IMR-90 (cell line): ENCODE data around the gene ASB14. TPM values are rescaled to one million over a fixed set of nuclear protein-coding genes. Genes with fewer than 3 reads are reported as not detected.
"Not testable (repeated sequence)": the region's sequence is repeated elsewhere in the genome, so short reads cannot be mapped to it uniquely, and the experiment has no call there.

Source experiments
- ATAC-seq: fragments of 200-7000 bp; cut with Tn5 transposase; 2 replicates; pipeline ENCODE4 v1.9.1; 2020; ENCODE audit warnings: low read depth, mild to moderate bottlenecking, moderate library complexity
- BruUV-seq: library from RNA; stranded (reverse); fragments of 400-500 nt; replicated peaks from 2 replicates; lab custom pipeline; 2021; lab: Mats Ljungman, UMichigan
- CTCF ChIA-PET: fragments of 300-600 bp; formaldehyde crosslinking; extraction: SDS; loops from one replicate; lab custom pipeline; 2021; ENCODE audit warnings: antibody characterized with exemption; lab: Yijun Ruan, JAX
- POLR2A ChIA-PET: fragments of 300-600 bp; sonication (Branson Sonifier 250); formaldehyde crosslinking; loops from one replicate; lab custom pipeline; 2022; ENCODE audit warnings: antibody characterized with exemption; ENCODE audit not compliant: unreplicated experiment; lab: Charles Lee
- DNase-seq: peaks from one replicate; pipeline ENCODE4 v3.0.0; 2013
- H2AFZ ChIP-seq: replicated peaks from 2 replicates; pipeline ENCODE3; 2013; ENCODE audit warnings: low read length, mild to moderate bottlenecking; ENCODE audit not compliant: poor library complexity
- H2AK5ac ChIP-seq: 2 replicates; pipeline ENCODE4 v1.6.1; 2013; ENCODE audit warnings: low read depth, low read length, inconsistent platforms
- H2AK9ac ChIP-seq: replicated peaks from 2 replicates; pipeline ENCODE3; 2013; ENCODE audit warnings: mild to moderate bottlenecking, low read depth, low read length, moderate library complexity; ENCODE audit not compliant: poor library complexity
- H2BK120ac ChIP-seq: 2 replicates; pipeline ENCODE4 v1.6.1; 2013; ENCODE audit warnings: low read depth, low read length, inconsistent platforms
- H2BK15ac ChIP-seq: 3 replicates; pipeline ENCODE4 v1.6.1; 2013; ENCODE audit warnings: low read depth, low read length, inconsistent platforms
- H2BK20ac ChIP-seq: 2 replicates; pipeline ENCODE4 v1.6.1; 2013; ENCODE audit warnings: low read depth, mild to moderate bottlenecking, inconsistent platforms, low read length, moderate library complexity
- H2BK5ac ChIP-seq: 2 replicates; pipeline ENCODE4 v1.6.1; 2013; ENCODE audit warnings: mild to moderate bottlenecking, low read depth, low read length, inconsistent platforms; ENCODE audit not compliant: poor library complexity, severe bottlenecking
- H3K14ac ChIP-seq: replicated peaks from 2 replicates; pipeline ENCODE4 v1.6.1; 2013; ENCODE audit warnings: low read depth, low read length, inconsistent platforms
- H3K18ac ChIP-seq: 2 replicates; pipeline ENCODE4 v1.6.1; 2013; ENCODE audit warnings: low read depth, low read length, control low read depth
- H3K23ac ChIP-seq: 2 replicates; pipeline ENCODE4 v1.6.1; 2013; ENCODE audit warnings: low read depth, low read length, inconsistent platforms
- H3K27ac ChIP-seq: 2 replicates; pipeline ENCODE4 v1.5.1; 2013; ENCODE audit warnings: mild to moderate bottlenecking, control low read depth, low read length; ENCODE audit not compliant: insufficient read depth
- H3K27me3 ChIP-seq: 2 replicates; pipeline ENCODE4 v1.6.1; 2013; ENCODE audit warnings: low read length; ENCODE audit not compliant: control insufficient read depth, insufficient read depth
- H3K36me3 ChIP-seq: 2 replicates; pipeline ENCODE4 v1.6.1; 2013; ENCODE audit warnings: low read length, mixed read lengths; ENCODE audit not compliant: control insufficient read depth, insufficient read depth
- H3K4ac ChIP-seq: 2 replicates; pipeline ENCODE4 v1.6.1; 2013; ENCODE audit warnings: low read depth, low read length, inconsistent platforms
- H3K4me1 ChIP-seq: 2 replicates; pipeline ENCODE4 v1.6.1; 2013; ENCODE audit warnings: low read length, mixed read lengths; ENCODE audit not compliant: control insufficient read depth, insufficient read depth
- H3K4me2 ChIP-seq: 2 replicates; pipeline ENCODE4 v1.6.1; 2013; ENCODE audit warnings: low read depth, mild to moderate bottlenecking, control low read depth, low read length, moderate library complexity
- H3K4me3 ChIP-seq: 2 replicates; pipeline ENCODE4 v1.5.1; 2013; ENCODE audit warnings: low read depth, mild to moderate bottlenecking, control low read depth, low read length, moderate library complexity; ENCODE audit not compliant: insufficient read depth
- H3K56ac ChIP-seq: 2 replicates; pipeline ENCODE4 v1.6.1; 2013; ENCODE audit warnings: low read length, inconsistent platforms; ENCODE audit not compliant: insufficient read depth; ENCODE audit errors: extremely low read depth
- H3K79me1 ChIP-seq, 2 experiments: 2 replicates each; pipeline ENCODE4 v1.6.1; 2013; ENCODE audit warnings: low read length in 2 of 2, inconsistent platforms in 1 of 2, low read depth in 1 of 2
- H3K9ac ChIP-seq: 2 replicates; pipeline ENCODE4 v1.6.1; 2013; ENCODE audit warnings: low read depth, low read length, control low read depth
- H3K9me1 ChIP-seq: 2 replicates; pipeline ENCODE4 v1.6.1; 2013; ENCODE audit warnings: low read length, inconsistent platforms; ENCODE audit not compliant: insufficient read depth
- H3K9me3 ChIP-seq: 2 replicates; pipeline ENCODE4 v1.6.1; 2013; ENCODE audit warnings: low read length; ENCODE audit not compliant: control insufficient read depth, insufficient read depth
- H4K20me1 ChIP-seq: 2 replicates; pipeline ENCODE4 v1.6.1; 2013; ENCODE audit warnings: low read length, inconsistent platforms; ENCODE audit not compliant: insufficient read depth
- H4K5ac ChIP-seq: 2 replicates; pipeline ENCODE4 v1.6.1; 2013; ENCODE audit warnings: mild to moderate bottlenecking, low read depth, low read length, control low read depth
- H4K8ac ChIP-seq, 2 experiments: 2 replicates each; pipeline ENCODE4 v1.6.1; 2013; ENCODE audit warnings: low read depth in 2 of 2, low read length in 2 of 2, control low read depth in 1 of 2, inconsistent platforms in 1 of 2
- H4K91ac ChIP-seq: 2 replicates; pipeline ENCODE4 v1.6.1; 2013; ENCODE audit warnings: low read depth, low read length, inconsistent platforms; ENCODE audit not compliant: insufficient read depth
- BHLHE40 ChIP-seq: fragments of 150-350 bp; IDR thresholded peaks from 2 replicates; pipeline ENCODE4 v1.6.1; 2016; ENCODE audit warnings: mild to moderate bottlenecking, low read depth, low read length
- NFE2L2 ChIP-seq: fragments of 150-350 bp; IDR thresholded peaks from 2 replicates; pipeline ENCODE4 v1.6.1; 2016; ENCODE audit warnings: low read depth, mild to moderate bottlenecking, low read length
- SMC3 ChIP-seq: fragments of 150-350 bp; IDR thresholded peaks from 2 replicates; pipeline ENCODE4 v1.6.1; 2016; ENCODE audit warnings: low read depth, mild to moderate bottlenecking, antibody characterized with exemption, low read length, moderate library complexity
- WGBS, 2 experiments: methylation state at CpG; one replicate each; pipeline versions ENCODE4 v1.1.5 to v1.1.7; 2013; ENCODE audit warnings: missing lambda C conversion rate in 2 of 2; ENCODE audit not compliant: insufficient read length in 1 of 2; ENCODE audit errors: extremely low coverage in 2 of 2; 5-methylcytosine and 5-hydroxymethylcytosine counted together
- dilution Hi-C: fragments of 300-500 bp; cut with HindIII; formaldehyde crosslinking; loops from one replicate; pipeline ENCODE4 v1.14.3; 2018; ENCODE audit warnings: low sequenced_read_pairs; ENCODE audit not compliant: unreplicated experiment
- in situ Hi-C: fragments of 300-500 bp; cut with MboI; formaldehyde crosslinking; loops from 3 replicates; pipeline ENCODE4 v1.14.3; 2019; ENCODE audit warnings: low sequenced_read_pairs, inconsistent platforms, mixed read lengths
- intact Hi-C: fragments of 100-400 bp; cut with micrococcal nuclease; formaldehyde crosslinking; loops from 2 replicates; pipeline ENCODE4 v1.10.0; 2022
- polyA plus RNA-seq, 3 experiments: library from polyadenylated mRNA; depleted of rRNA; stranded (reverse); fragments of >200 nt; gene quantifications; 2 replicates each; pipeline ENCODE4 v1.2.3, GENCODE V29; 2012; ENCODE audit warnings: low replicate concordance in 1 of 3
- total RNA-seq: library from RNA; depleted of rRNA; stranded (reverse); fragments of >200 nt; gene quantifications from 2 replicates; pipeline ENCODE4 v1.2.3, GENCODE V29; 2012

ASB14 gene
- total and polyA plus RNA-seq, 2 of the 4 experiments (the other 2 are of a cell fraction) = not detected

DNA sequence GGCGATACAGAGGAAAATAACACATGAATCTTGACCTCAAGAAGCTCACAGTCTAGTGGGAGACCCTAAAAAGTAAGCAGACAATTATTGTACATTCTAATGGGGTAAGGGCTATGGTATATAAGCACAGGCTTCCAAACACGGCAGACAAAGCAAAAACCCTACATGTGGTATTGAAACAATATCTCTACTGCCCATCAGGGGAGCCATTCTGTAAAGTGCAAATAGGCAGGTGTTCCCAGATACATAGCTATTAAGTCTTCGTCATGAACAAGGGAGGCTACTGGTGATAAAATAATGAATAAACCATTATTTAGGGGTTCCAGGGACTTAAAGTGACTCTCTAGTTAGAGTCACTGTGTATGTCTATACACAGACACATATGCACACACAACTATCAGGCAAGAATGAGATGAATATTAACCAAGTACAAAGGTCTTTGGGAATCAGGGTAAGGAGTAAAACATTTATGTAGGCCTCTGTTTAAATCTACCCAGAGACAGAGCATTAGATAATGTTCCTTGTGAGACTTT is 38.7 kb upstream of the ASB14 start:
- Histone ChIP-seq H2BK20ac (no peak overlapping the region), H3K4ac (no peak overlapping the region), H2BK120ac (no peak overlapping the region), H3K79me1 (no peaks in the 10 kb centered on the region), H3K4me2 (no peak overlapping the region), H3K14ac (no peak overlapping the region), H2AFZ (no peak overlapping the region), H3K18ac (no peak overlapping the region), H4K5ac (no peak overlapping the region), H2BK5ac (no peak overlapping the region), H3K9me1 (no peaks in the 10 kb centered on the region), H2AK9ac (no peak overlapping the region), H3K23ac (no peak overlapping the region), H3K9ac (no peak overlapping the region), H3K36me3 (no peaks in the 10 kb centered on the region), H2BK15ac (no peak overlapping the region), H3K56ac (no peak overlapping the region), H3K4me3 (no peak overlapping the region), H3K4me1 (no peaks in the 10 kb centered on the region), H4K91ac (no peak overlapping the region), H4K8ac (no peak overlapping the region), H3K27ac (no peak overlapping the region), H3K9me3 (no peaks in the 10 kb centered on the region), H2AK5ac (no peak overlapping the region), H3K27me3 (no peaks in the 10 kb centered on the region), H4K20me1 (no peaks in the 10 kb centered on the region)
- CTCF ChIA-PET = no interaction called here
- TF ChIP-seq BHLHE40 (no peak), SMC3 (no peak), NFE2L2 (no peak)
- in situ Hi-C loops (no loop called here), intact Hi-C loops (no loop called here), dilution Hi-C loops (no loop called here)
- POLR2A ChIA-PET = no interaction called here
- no TSS peak for BruUV-seq
- no CpG with 5 or more reads among the region's 3 CpGs for WGBS, 2 experiments
- ATAC-seq (no peak), DNase-seq (no peak)

DNA sequence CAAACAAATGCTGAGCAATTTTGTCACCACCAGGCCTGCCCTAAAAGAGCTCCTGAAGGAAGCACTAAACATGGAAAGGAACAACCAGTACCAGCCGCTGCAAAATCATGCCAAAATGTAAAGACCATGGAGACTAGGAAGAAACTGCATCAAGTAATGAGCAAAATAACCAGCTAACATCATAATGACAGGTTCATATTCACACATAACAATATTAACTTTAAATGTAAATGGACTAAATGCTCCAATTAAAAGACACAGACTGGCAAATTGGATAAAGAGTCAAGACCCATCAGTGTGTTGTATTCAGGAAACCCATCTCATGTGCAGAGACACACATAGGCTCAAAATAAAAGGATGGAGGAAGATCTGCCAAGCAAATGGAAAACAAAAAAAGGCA is 34.0 kb upstream of the ASB14 start:
- H2BK120ac ChIP-seq, ATAC-seq, H2AK5ac ChIP-seq, CTCF ChIA-PET, H3K4me2 ChIP-seq, H2BK15ac ChIP-seq, H2BK5ac ChIP-seq, POLR2A ChIA-PET, H3K9me1 ChIP-seq, H3K4me3 ChIP-seq, intact Hi-C loops, DNase-seq, dilution Hi-C loops, H3K27me3 ChIP-seq, in situ Hi-C loops, H3K56ac ChIP-seq, H3K9ac ChIP-seq, BruUV-seq, H4K5ac ChIP-seq, H3K4ac ChIP-seq, H3K14ac ChIP-seq, H2AFZ ChIP-seq, H3K79me1 ChIP-seq, H2BK20ac ChIP-seq, H4K91ac ChIP-seq, H3K9me3 ChIP-seq, H3K36me3 ChIP-seq, H2AK9ac ChIP-seq, H3K4me1 ChIP-seq, H3K27ac ChIP-seq, H3K23ac ChIP-seq, H4K20me1 ChIP-seq, H4K8ac ChIP-seq, H3K18ac ChIP-seq: not testable (repeated sequence)
- WGBS, 2 experiments = no CpG with 5 or more reads among the region's 1 CpG
